Measurements from ENCODE around the gene WNT10A. TPM values are rescaled to one million over a fixed set of nuclear protein-coding genes. Genes with fewer than 3 reads are reported as not detected.
A peak's percentile ranks its signal among the peaks of the same experiment; 100 is the strongest.

WNT10A gene
- total RNA-seq, 1 donor from 2014 or later = 2.5 TPM

DNA sequence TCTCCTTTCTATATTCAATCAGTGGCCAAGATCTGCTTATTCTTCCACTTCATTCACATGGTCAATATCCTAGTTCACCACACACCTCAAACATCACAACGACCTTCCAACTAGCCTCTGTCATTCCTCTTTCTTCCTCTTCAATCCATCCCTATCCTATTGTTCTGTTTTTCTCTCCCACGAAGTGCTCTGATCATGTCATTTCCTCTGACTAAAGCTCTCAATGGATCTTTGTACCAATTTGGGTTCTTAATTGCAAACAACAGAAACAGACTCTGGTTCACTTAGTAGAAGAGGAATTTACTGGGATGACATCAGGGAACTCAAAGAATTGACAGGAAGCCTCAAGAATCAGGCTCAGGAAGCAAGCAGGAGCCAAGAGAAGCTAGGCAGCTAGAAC, 23.5 kb downstream of the WNT10A start:
- H3K27ac Mint-ChIP-seq (ENCODE audit: unreplicated experiment) = no peak overlapping the region
- Histone ChIP-seq H3K27me3 (ENCODE audit: insufficient read depth, low read length) (peaks cover 42% of the 10 kb centered on the region), H2AFZ (ENCODE audit: low read depth, low read length) (no peak overlapping the region), H3K27ac (ENCODE audit: low read depth, low read length) (no peak overlapping the region), H3K36me3 (ENCODE audit: insufficient read depth, low read length) (no peaks in the 10 kb centered on the region), H3K9ac (ENCODE audit: low read length) (no peak overlapping the region), H4K20me1 (ENCODE audit: insufficient read depth, low read length) (no peaks in the 10 kb centered on the region), H3K9me3 (ENCODE audit: insufficient read depth, low read depth, low read length) (no peaks in the 10 kb centered on the region), H3K4me3 (ENCODE audit: insufficient read depth, low read depth, low read length) (no peak overlapping the region), H3K4me2 (ENCODE audit: low read length) (no peak overlapping the region), H3K4me1 (ENCODE audit: insufficient read depth, low read length) (peaks cover 1% of the 10 kb centered on the region), H3K79me2 (ENCODE audit: insufficient read depth, low read length) (no peaks in the 10 kb centered on the region)
- no peaks in the 10 kb centered on the region for H3K36me3 Mint-ChIP-seq (ENCODE audit: low read depth, unreplicated experiment)
- H3K9me3 Mint-ChIP-seq (ENCODE audit: unreplicated experiment) = peaks cover 3% of the 10 kb centered on the region
- no peaks in the 10 kb centered on the region for H3K4me1 Mint-ChIP-seq (ENCODE audit: low read depth, unreplicated experiment)
- DNase-seq (ENCODE audit: low read depth) (no peak), FAIRE-seq (no peak)
- no peak overlapping the region for H3K4me3 Mint-ChIP-seq (ENCODE audit: unreplicated experiment)
- no peak for TF ChIP-seq EZH2 (IDR thresholded peaks at IDR 0.05; ENCODE audit: insufficient read depth, low read length)
- TF ChIP-seq, protein P1, sequence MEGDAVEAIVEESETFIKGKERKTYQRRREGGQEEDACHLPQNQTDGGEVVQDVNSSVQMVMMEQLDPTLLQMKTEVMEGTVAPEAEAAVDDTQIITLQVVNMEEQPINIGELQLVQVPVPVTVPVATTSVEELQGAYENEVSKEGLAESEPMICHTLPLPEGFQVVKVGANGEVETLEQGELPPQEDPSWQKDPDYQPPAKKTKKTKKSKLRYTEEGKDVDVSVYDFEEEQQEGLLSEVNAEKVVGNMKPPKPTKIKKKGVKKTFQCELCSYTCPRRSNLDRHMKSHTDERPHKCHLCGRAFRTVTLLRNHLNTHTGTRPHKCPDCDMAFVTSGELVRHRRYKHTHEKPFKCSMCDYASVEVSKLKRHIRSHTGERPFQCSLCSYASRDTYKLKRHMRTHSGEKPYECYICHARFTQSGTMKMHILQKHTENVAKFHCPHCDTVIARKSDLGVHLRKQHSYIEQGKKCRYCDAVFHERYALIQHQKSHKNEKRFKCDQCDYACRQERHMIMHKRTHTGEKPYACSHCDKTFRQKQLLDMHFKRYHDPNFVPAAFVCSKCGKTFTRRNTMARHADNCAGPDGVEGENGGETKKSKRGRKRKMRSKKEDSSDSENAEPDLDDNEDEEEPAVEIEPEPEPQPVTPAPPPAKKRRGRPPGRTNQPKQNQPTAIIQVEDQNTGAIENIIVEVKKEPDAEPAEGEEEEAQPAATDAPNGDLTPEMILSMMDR (IDR thresholded peaks at IDR 0.05; ENCODE audit: insufficient read depth, low read depth, low read length) = no peak
- peaks cover 62% of the 10 kb centered on the region for H3K27me3 Mint-ChIP-seq (ENCODE audit: low read depth, unreplicated experiment)

- H3K9ac ChIP-seq (ENCODE audit: low read length) = peak overlapping the region; percentile 52
- TF ChIP-seq, protein P1 (IDR thresholded peaks at IDR 0.05; ENCODE audit: insufficient read depth, low read depth, low read length) = no peak
- TF ChIP-seq EZH2 (IDR thresholded peaks at IDR 0.05; ENCODE audit: insufficient read depth, low read length) = no peak
- peaks cover 20% of the 10 kb centered on the region for H3K27me3 ChIP-seq (ENCODE audit: insufficient read depth, low read length)
- Mint-ChIP-seq H3K27me3 (ENCODE audit: low read depth, unreplicated experiment) (peaks cover 36% of the 10 kb centered on the region), H3K4me1 (ENCODE audit: low read depth, unreplicated experiment) (no peaks in the 10 kb centered on the region), H3K27ac (ENCODE audit: unreplicated experiment) (no peak overlapping the region), H3K4me3 (ENCODE audit: unreplicated experiment) (peak overlapping the region; percentile 78), H3K9me3 (ENCODE audit: unreplicated experiment) (no peaks in the 10 kb centered on the region), H3K36me3 (ENCODE audit: low read depth, unreplicated experiment) (peaks cover 1% of the 10 kb centered on the region)
- no peaks in the 10 kb centered on the region for H3K36me3 ChIP-seq (ENCODE audit: insufficient read depth, low read length)
- H3K27ac ChIP-seq (ENCODE audit: low read depth, low read length) = no peak overlapping the region
- peak overlapping the region; percentile 59 for H3K4me3 ChIP-seq (ENCODE audit: insufficient read depth, low read depth, low read length)
- no peaks in the 10 kb centered on the region for H4K20me1 ChIP-seq (ENCODE audit: insufficient read depth, low read length)
- H3K4me1 ChIP-seq (ENCODE audit: insufficient read depth, low read length) = peaks cover 6% of the 10 kb centered on the region
- DNase-seq (ENCODE audit: low read depth) (peak; percentile 74), FAIRE-seq (no peak)
- no peaks in the 10 kb centered on the region for H3K79me2 ChIP-seq (ENCODE audit: insufficient read depth, low read length)
- no peaks in the 10 kb centered on the region for H3K9me3 ChIP-seq (ENCODE audit: insufficient read depth, low read depth, low read length)
- peak overlapping the region; percentile 85 for H3K4me2 ChIP-seq (ENCODE audit: low read length)
- peak overlapping the region; percentile 88 for H2AFZ ChIP-seq (ENCODE audit: low read depth, low read length)
These were observed 28.3 kb downstream of the WNT10A start for GRCh38 chr2:218908721-218909619.

DNA sequence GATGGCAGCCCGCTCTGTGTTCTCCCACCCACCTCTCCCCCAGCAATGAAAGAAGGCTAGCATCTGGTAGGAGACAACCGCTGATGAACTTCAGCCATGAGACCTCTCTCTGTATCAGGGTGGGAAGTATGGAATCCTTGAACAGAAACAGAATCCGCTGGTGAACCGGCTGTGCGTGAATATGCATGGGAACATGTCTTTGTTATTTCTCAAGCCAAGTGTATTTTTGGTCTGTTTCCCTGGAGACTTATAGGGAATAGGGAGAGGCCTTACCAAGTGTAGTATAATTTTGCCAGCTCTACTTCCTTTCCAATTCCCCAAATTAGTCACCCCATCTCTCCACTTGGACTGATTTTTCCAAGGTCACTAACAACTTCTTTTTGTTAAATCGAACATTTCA, 30.1 kb downstream of the WNT10A start:
- no peak for FAIRE-seq
- TF ChIP-seq, protein P1 (IDR thresholded peaks at IDR 0.05; ENCODE audit: insufficient read depth, low read depth, low read length) = no peak
- TF ChIP-seq EZH2 (IDR thresholded peaks at IDR 0.05; ENCODE audit: insufficient read depth, low read length) = no peak

More for the DNA sequence above, 30.1 kb downstream of the WNT10A start:
- no peak overlapping the region for H2AFZ ChIP-seq (ENCODE audit: low read depth, low read length)
- no peak overlapping the region for H3K4me2 ChIP-seq (ENCODE audit: low read length)
- H4K20me1 ChIP-seq (ENCODE audit: insufficient read depth, low read length) = no peaks in the 10 kb centered on the region
- H3K9ac ChIP-seq (ENCODE audit: low read length) = no peak overlapping the region
- H3K4me3 Mint-ChIP-seq (ENCODE audit: unreplicated experiment) = no peak overlapping the region
- no peak overlapping the region for H3K27ac Mint-ChIP-seq (ENCODE audit: unreplicated experiment)
- DNase-seq (ENCODE audit: low read depth) = no peak
- peaks cover 17% of the 10 kb centered on the region for H3K27me3 ChIP-seq (ENCODE audit: insufficient read depth, low read length)
- no peaks in the 10 kb centered on the region for H3K9me3 ChIP-seq (ENCODE audit: insufficient read depth, low read depth, low read length)
- H3K4me3 ChIP-seq (ENCODE audit: insufficient read depth, low read depth, low read length) = no peak overlapping the region
- no peaks in the 10 kb centered on the region for H3K9me3 Mint-ChIP-seq (ENCODE audit: unreplicated experiment)
- H3K79me2 ChIP-seq (ENCODE audit: insufficient read depth, low read length) = no peaks in the 10 kb centered on the region
- H3K4me1 Mint-ChIP-seq (ENCODE audit: low read depth, unreplicated experiment) = no peaks in the 10 kb centered on the region
- H3K36me3 Mint-ChIP-seq (ENCODE audit: low read depth, unreplicated experiment) = peaks cover 1% of the 10 kb centered on the region
- H3K4me1 ChIP-seq (ENCODE audit: insufficient read depth, low read length) = peaks cover 6% of the 10 kb centered on the region
- no peaks in the 10 kb centered on the region for H3K36me3 ChIP-seq (ENCODE audit: insufficient read depth, low read length)
- no peak overlapping the region for H3K27ac ChIP-seq (ENCODE audit: low read depth, low read length)
- H3K27me3 Mint-ChIP-seq (ENCODE audit: low read depth, unreplicated experiment) = peaks cover 41% of the 10 kb centered on the region
